CD4-positive, alpha-beta memory T cell (primary cell): ENCODE measurements around the gene TMEM171. TPM values are rescaled to one million over a fixed set of nuclear protein-coding genes. Genes with fewer than 3 reads are reported as not detected.

ENCODE experiments used
- CTCF ChIA-PET: fragments of 350-600 bp; sonication (Branson Sonifier 250); formaldehyde crosslinking; loops from one replicate; lab custom pipeline; 2021; ENCODE audit warnings: inconsistent platforms; ENCODE audit not compliant: partially characterized antibody; lab: Charles Lee
- POLR2A ChIA-PET: fragments of 350-600 bp; sonication (Branson Sonifier 250); formaldehyde crosslinking; loops from one replicate; lab custom pipeline; 2021; ENCODE audit not compliant: partially characterized antibody; lab: Charles Lee
- DNase-seq, 5 donors: peaks; one replicate each; pipeline versions ENCODE4 v3.0.0 to v3.0.0-alpha.2; 2020 to 2022; ENCODE audit warnings: mixed read lengths in 1 of 5
- H3K27ac ChIP-seq: one replicate; pipeline ENCODE4 v1.7.0; 2013; ENCODE audit warnings: low read depth, low read length
- H3K27me3 ChIP-seq: 2 replicates; pipeline ENCODE4 v1.7.0; 2013; ENCODE audit warnings: mild to moderate bottlenecking, low read length, moderate library complexity; ENCODE audit not compliant: insufficient read depth
- H3K36me3 ChIP-seq: 2 replicates; pipeline ENCODE4 v1.7.0; 2013; ENCODE audit warnings: mild to moderate bottlenecking, low read length, moderate library complexity; ENCODE audit not compliant: insufficient read depth
- H3K4me1 ChIP-seq: 2 replicates; pipeline ENCODE4 v1.7.0; 2013; ENCODE audit warnings: mild to moderate bottlenecking, low read length, moderate library complexity; ENCODE audit not compliant: insufficient read depth
- H3K4me3 ChIP-seq, 2 donors: one replicate each; pipeline ENCODE4 v1.7.0; 2013; ENCODE audit warnings: low read length in 2 of 2, mild to moderate bottlenecking in 1 of 2
- H3K9me3 ChIP-seq, 2 donors: one replicate each; pipeline ENCODE4 v1.7.0; 2013; ENCODE audit warnings: low read length in 2 of 2, control low read depth in 1 of 2; ENCODE audit not compliant: control insufficient read depth in 1 of 2
- H3K27ac Mint-ChIP-seq, 7 donors: one replicate each; pipeline ENCODE4 v1.8.0; 2020 to 2021; ENCODE audit warnings: mixed read lengths in 7 of 7, mild to moderate bottlenecking in 6 of 7, inconsistent platforms in 3 of 7, moderate library complexity in 3 of 7
- H3K27me3 Mint-ChIP-seq, 2 donors: one replicate each; pipeline ENCODE4 v1.8.0; 2020 to 2021; ENCODE audit warnings: mixed read lengths in 2 of 2
- H3K36me3 Mint-ChIP-seq, 2 donors: one replicate each; pipeline ENCODE4 v1.8.0; 2020 to 2021; ENCODE audit warnings: mixed read lengths in 2 of 2, inconsistent platforms in 1 of 2, mild to moderate bottlenecking in 1 of 2
- H3K4me1 Mint-ChIP-seq, 4 donors: one replicate each; pipeline ENCODE4 v1.8.0; 2020 to 2021; ENCODE audit warnings: mixed read lengths in 4 of 4, mild to moderate bottlenecking in 1 of 4
- H3K4me3 Mint-ChIP-seq, 8 donors: one replicate each; pipeline ENCODE4 v1.8.0; 2020 to 2021; ENCODE audit warnings: mixed read lengths in 8 of 8, mild to moderate bottlenecking in 7 of 8, moderate library complexity in 6 of 8, inconsistent platforms in 3 of 8
- H3K9me3 Mint-ChIP-seq, 8 donors: one replicate each; pipeline ENCODE4 v1.8.0; 2020 to 2021; ENCODE audit warnings: mixed read lengths in 8 of 8, mild to moderate bottlenecking in 5 of 8, inconsistent platforms in 3 of 8, moderate library complexity in 1 of 8
- intact Hi-C: fragments of 100-400 bp; cut with micrococcal nuclease; formaldehyde crosslinking; loops from one replicate; pipeline ENCODE4 v1.15.1; 2023
- polyA plus RNA-seq, 2 donors: library from polyadenylated mRNA; unstranded; fragments of 300-500 nt; fragmentation: Illumina TruSeq; gene quantifications; one replicate each; pipeline ENCODE4 v1.2.3, GENCODE V29; 2021
- total RNA-seq, 2 experiments: library from RNA; stranded (reverse); gene quantifications; one replicate each; pipeline ENCODE4 v1.2.3, GENCODE V29; 2021

Gene TMEM171
- total RNA-seq (under 1 TPM; 0.35 to 0.36 TPM), polyA plus RNA-seq (1 to 10 TPM in 1 of 2 donors, under 1 TPM in 1; 0.68 to 1.3 TPM)

DNA sequence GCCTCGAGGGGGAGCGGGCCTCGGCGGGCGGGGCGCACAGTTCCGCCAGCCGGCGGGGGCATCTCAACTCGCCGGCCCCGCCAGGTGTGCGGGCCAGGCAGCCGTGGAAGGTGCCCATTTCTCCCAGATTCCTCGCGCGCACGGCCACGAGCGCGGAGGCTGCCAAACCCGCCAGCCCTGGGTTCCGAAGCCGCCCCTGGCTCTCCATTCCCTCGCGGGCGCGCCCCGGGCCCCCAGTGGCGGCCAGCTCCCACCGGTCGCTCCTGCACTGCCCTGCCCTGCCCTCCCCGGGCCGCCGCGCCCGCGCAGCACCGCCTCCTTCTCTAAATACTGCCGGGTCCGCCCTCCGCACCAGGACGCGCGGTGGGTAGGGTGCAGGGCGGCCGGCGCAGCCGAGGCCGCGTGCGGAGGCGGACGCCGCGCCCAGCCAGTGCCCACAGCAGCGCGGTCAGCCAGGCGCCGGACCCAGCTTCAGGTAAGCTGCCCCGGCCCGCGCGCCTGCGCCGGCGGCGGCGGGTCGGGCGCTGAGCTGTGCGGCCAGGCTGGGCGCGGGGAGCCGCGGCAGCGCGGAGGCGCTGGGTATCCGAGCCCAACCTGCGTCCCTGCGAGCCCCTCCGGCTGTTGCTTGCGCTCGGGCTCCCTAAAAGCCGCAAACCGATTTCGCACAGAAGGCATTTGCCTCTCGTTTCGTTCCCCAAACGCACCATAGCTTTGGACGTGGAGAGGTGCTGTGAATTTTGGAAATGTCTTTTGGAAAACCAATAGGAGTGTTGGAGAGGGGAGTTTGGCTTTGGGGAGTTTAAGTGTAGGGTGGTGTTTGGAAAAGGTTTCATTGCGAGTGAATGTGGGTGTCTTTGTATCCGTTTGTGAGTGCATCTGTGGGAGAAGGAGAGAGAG, at the start of gene TMEM171:
TMEM171 (plus strand) TSS at position 354 of the 897 bp plus-strand sequence. CDS start 2,799 bp downstream, outside the sequence.
- H3K36me3 ChIP-seq, result no peaks in the 10 kb centered on the region
- Mint-ChIP-seq H3K9me3 (no peaks in the 10 kb centered on the region), H3K4me1 (peaks cover 16 to 37% (median 24%) of the 10 kb centered on the region in 4 donors), H3K27me3 (peaks cover 41 to 43% of the 10 kb centered on the region in 2 donors), H3K4me3 (peak within 1 kb of the TSS; percentile 60 to 85 (median 69)), H3K36me3 (no peaks in the 10 kb centered on the region), H3K27ac (peak within 1 kb of the TSS in 1 of 7 donors; percentile 75)
- H3K4me3 ChIP-seq, result no peak within 1 kb of the TSS
- DNase-seq, result no peak
- ChIA-PET POLR2A (no interaction called here), CTCF (no interaction called here)
- H3K9me3 ChIP-seq, result no peaks in the 10 kb centered on the region
- H3K27me3 ChIP-seq, result peaks cover 5% of the 10 kb centered on the region
- intact Hi-C loops, result no loop called here
- peaks cover 13% of the 10 kb centered on the region for H3K4me1 ChIP-seq
- no peak within 1 kb of the TSS for H3K27ac ChIP-seq

DNA sequence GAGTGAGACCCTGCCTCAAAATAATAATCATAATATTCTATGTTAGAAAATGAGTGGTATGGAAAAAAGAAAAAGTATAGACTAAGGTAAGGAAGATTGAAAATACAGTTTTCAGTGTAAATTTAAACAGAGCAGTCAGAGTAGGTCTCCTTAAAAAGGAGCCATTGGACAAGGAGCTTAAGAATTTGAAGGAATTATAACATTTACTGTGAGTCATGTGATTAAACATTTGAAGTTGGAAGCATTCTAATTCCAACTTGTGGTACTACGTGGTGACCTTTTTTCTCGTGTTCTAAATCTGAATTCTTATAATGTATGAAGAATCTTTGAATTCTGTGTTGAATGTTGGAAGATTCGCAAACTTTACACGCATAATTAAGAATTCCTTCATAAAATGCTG, 39.3 kb upstream of the TMEM171 start:
- no peaks in the 10 kb centered on the region for H3K36me3 Mint-ChIP-seq
- H3K27ac ChIP-seq, result no peak overlapping the region
- peaks cover 0 to 1% of the 10 kb centered on the region in 2 donors for H3K27me3 Mint-ChIP-seq
- no peaks in the 10 kb centered on the region for H3K36me3 ChIP-seq
- no peaks in the 10 kb centered on the region for H3K9me3 Mint-ChIP-seq
- H3K27me3 ChIP-seq, result no peaks in the 10 kb centered on the region
- DNase-seq, result no peak
- H3K4me1 ChIP-seq, result no peaks in the 10 kb centered on the region
- ChIA-PET CTCF (interaction anchor here (1.3 to 1.6 kb wide), 2 partner anchors 123 to 370 kb away, joined by 3 to 4 read pairs; no protein-coding TSS in a partner anchor), POLR2A (no interaction called here)
- no peak overlapping the region for H3K4me3 ChIP-seq
- H3K27ac Mint-ChIP-seq, result no peak overlapping the region
- intact Hi-C loops, result no loop called here
- no peak overlapping the region for H3K4me3 Mint-ChIP-seq
- no peaks in the 10 kb centered on the region for H3K9me3 ChIP-seq
- H3K4me1 Mint-ChIP-seq, result no peaks in the 10 kb centered on the region

GRCh38 chr5:73088026-73088425, 32.3 kb upstream of the TMEM171 start:
- ChIA-PET CTCF (interaction anchor here (2.5 kb wide), 1 partner anchor 363 kb away, joined by 7 read pairs; no protein-coding TSS in a partner anchor), POLR2A (no interaction called here)
- H3K9me3 ChIP-seq, result no peaks in the 10 kb centered on the region
- H3K4me3 Mint-ChIP-seq, result no peak overlapping the region
- no peak overlapping the region for H3K4me3 ChIP-seq
- H3K36me3 Mint-ChIP-seq, result peaks cover 0 to 9% of the 10 kb centered on the region in 2 donors
- intact Hi-C loops, result no loop called here
- H3K9me3 Mint-ChIP-seq, result no peaks in the 10 kb centered on the region
- DNase-seq, result no peak
- H3K27ac Mint-ChIP-seq, result no peak overlapping the region
- no peak overlapping the region for H3K27ac ChIP-seq
- H3K36me3 ChIP-seq, result no peaks in the 10 kb centered on the region
- peaks cover 0 to 1% of the 10 kb centered on the region in 2 donors for H3K27me3 Mint-ChIP-seq
- no peaks in the 10 kb centered on the region for H3K4me1 ChIP-seq
- H3K27me3 ChIP-seq, result no peaks in the 10 kb centered on the region
- no peaks in the 10 kb centered on the region for H3K4me1 Mint-ChIP-seq

DNA sequence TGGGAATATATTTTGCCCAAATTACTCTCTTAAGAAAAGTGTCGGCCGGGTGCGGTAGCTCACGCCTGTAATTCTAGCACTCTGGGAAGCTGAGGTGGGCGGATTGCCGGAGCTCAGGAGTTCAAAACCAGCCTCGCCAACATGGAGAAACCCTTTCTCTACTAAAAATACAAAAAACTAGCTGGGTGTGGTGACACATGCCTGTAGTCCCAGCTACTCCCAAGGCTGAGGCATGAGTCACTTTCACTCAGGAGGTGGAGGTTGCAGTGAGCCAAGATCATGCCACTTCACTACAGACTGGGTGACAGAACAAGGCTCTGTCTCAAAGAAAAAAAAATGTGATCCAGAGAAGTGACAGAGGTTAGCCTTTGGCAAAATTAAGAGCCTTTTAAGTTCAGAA, 26.4 kb upstream of the TMEM171 start:
- peaks cover 0 to 1% (median 0%) of the 10 kb centered on the region in 4 donors for H3K4me1 Mint-ChIP-seq
- DNase-seq, result no peak

DNA sequence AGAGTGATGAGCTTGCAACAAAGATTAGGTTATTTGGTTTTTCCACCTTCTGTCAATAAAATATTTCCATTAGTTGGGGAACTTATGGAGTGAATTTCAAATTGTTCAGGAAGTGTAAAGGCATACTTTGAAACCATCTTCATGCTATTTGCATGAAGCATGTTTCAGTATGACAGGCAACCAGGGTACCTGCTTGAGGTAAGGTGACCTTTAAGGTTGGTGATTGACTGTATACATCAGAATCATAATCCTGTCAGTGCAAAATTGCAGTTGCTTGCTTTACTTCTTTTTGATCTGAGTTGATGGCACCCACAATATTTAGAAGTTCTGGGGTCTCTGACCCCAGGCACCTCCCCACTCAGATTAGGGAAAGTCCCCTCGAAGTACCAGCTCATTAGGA, 26.0 kb upstream of the TMEM171 start:
- H3K4me1 ChIP-seq, result no peaks in the 10 kb centered on the region
- H3K9me3 ChIP-seq, result no peaks in the 10 kb centered on the region
- no peak overlapping the region for H3K4me3 ChIP-seq
- Mint-ChIP-seq H3K4me3 (no peak overlapping the region), H3K27me3 (no peaks in the 10 kb centered on the region), H3K9me3 (peaks cover 0 to 10% (median 0%) of the 10 kb centered on the region in 8 donors), H3K4me1 (peaks cover 0 to 1% (median 0%) of the 10 kb centered on the region in 4 donors), H3K27ac (no peak overlapping the region), H3K36me3 (peaks cover 0 to 3% of the 10 kb centered on the region in 2 donors)
- no peaks in the 10 kb centered on the region for H3K36me3 ChIP-seq
- no peak overlapping the region for H3K27ac ChIP-seq
- ChIA-PET CTCF (interaction anchor here (1.5 kb wide), 1 partner anchor 11 kb away, joined by 5 read pairs; no protein-coding TSS in a partner anchor), POLR2A (no interaction called here)
- no peak for DNase-seq
- no peaks in the 10 kb centered on the region for H3K27me3 ChIP-seq
- intact Hi-C loops, result no loop called here

More for the DNA sequence above, 26.4 kb upstream of the TMEM171 start:
- no peaks in the 10 kb centered on the region for H3K27me3 Mint-ChIP-seq
- POLR2A ChIA-PET, result no interaction called here
- intact Hi-C loops, result no loop called here
- no peak overlapping the region for H3K4me3 Mint-ChIP-seq
- Histone ChIP-seq H3K36me3 (no peaks in the 10 kb centered on the region), H3K9me3 (no peaks in the 10 kb centered on the region), H3K4me3 (no peak overlapping the region), H3K4me1 (no peaks in the 10 kb centered on the region), H3K27me3 (no peaks in the 10 kb centered on the region), H3K27ac (no peak overlapping the region)
- CTCF ChIA-PET, result no interaction called here
- peaks cover 0 to 3% of the 10 kb centered on the region in 2 donors for H3K36me3 Mint-ChIP-seq
- H3K9me3 Mint-ChIP-seq, result peaks cover 0 to 10% (median 0%) of the 10 kb centered on the region in 8 donors
- no peak overlapping the region for H3K27ac Mint-ChIP-seq

DNA sequence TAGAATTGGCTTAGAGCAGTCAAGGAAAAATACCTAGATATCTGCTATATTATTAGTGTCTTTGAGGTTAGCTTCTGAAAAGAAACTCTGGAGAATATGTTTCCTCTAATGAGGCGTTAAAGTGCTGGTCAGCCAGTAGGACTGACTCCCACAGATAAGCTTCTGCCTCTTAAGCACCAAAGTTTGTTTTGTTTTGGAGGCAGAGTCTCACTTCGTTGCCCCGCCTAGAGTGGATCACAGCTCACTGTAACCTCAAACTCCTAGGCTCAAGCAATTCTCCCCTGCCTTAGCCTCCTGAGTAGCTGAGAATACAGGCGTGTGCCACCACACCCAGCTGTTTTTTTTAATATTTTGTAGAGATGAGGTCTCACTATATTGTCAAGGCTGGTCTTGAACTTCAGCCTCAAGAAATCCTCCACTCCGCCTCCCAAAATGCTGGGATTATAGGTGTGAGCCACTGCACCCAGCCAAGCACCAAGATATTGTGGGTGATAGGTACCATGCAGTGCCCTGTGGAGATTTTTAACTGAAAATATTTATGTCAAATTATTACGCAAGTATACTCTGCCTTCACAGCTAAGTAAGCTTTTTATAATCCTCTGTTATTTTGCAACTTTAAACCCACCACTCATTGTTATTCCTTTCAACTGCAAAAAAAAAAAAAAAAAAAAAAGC, 24.7 kb upstream of the TMEM171 start:
- Histone ChIP-seq H3K4me3 (no peak overlapping the region), H3K4me1 (no peaks in the 10 kb centered on the region), H3K27me3 (no peaks in the 10 kb centered on the region), H3K27ac (no peak overlapping the region), H3K36me3 (no peaks in the 10 kb centered on the region), H3K9me3 (no peaks in the 10 kb centered on the region)
- ChIA-PET CTCF (interaction anchor here (1.5 kb wide), 1 partner anchor 12 kb away, joined by 5 read pairs; no protein-coding TSS in a partner anchor), POLR2A (no interaction called here)
- Mint-ChIP-seq H3K4me3 (no peak overlapping the region), H3K9me3 (peaks cover 0 to 10% (median 0%) of the 10 kb centered on the region in 8 donors), H3K36me3 (peaks cover 0 to 3% of the 10 kb centered on the region in 2 donors), H3K27me3 (peaks cover 2 to 3% of the 10 kb centered on the region in 2 donors), H3K27ac (no peak overlapping the region), H3K4me1 (peaks cover 0 to 1% (median 0%) of the 10 kb centered on the region in 4 donors)
- DNase-seq, result no peak
- intact Hi-C loops, result no loop called here

- Histone ChIP-seq H3K4me1 (no peaks in the 10 kb centered on the region), H3K9me3 (no peaks in the 10 kb centered on the region), H3K27ac (no peak overlapping the region), H3K4me3 (no peak overlapping the region), H3K27me3 (no peaks in the 10 kb centered on the region), H3K36me3 (no peaks in the 10 kb centered on the region)
- Mint-ChIP-seq H3K27me3 (peaks cover 2 to 3% of the 10 kb centered on the region in 2 donors), H3K4me3 (no peak overlapping the region), H3K36me3 (peaks cover 0 to 3% of the 10 kb centered on the region in 2 donors), H3K9me3 (peaks cover 0 to 10% (median 0%) of the 10 kb centered on the region in 8 donors), H3K27ac (peak overlapping the region in 1 of 7 donors; percentile 11), H3K4me1 (peaks cover 0 to 1% (median 0%) of the 10 kb centered on the region in 4 donors)
- ChIA-PET CTCF (no interaction called here), POLR2A (no interaction called here)
- intact Hi-C loops, result no loop called here
- no peak for DNase-seq
Observed at GRCh38 chr5:73096239-73096575, 24.2 kb upstream of the TMEM171 start.
